GM19240 (cell line): ENCODE results near the gene AHRR.
"Not testable (repeated sequence)": the region's sequence is repeated elsewhere in the genome, so short reads cannot be mapped to it uniquely, and the experiment has no call there.

ENCODE experiments used
- DNase-seq: peaks from one replicate; pipeline ENCODE4 v3.0.0; 2011; ENCODE audit warnings: low spot score; ENCODE audit not compliant: insufficient read length

Gene AHRR

GRCh38 chr5:376799-377325, 55.3 kb downstream of the AHRR start:
- no peak for DNase-seq

- no peak for DNase-seq
Measured at GRCh38 chr5:377326-377981, 55.9 kb downstream of the AHRR start.

- DNase-seq = no peak
Measured at GRCh38 chr5:378301-378891, 56.9 kb downstream of the AHRR start.

- no peak for DNase-seq
Measured at GRCh38 chr5:378976-379742, 57.6 kb downstream of the AHRR start.

- DNase-seq = no peak
Measured at GRCh38 chr5:380701-381309, 59.3 kb downstream of the AHRR start.

GRCh38 chr5:383066-383465, 61.6 kb downstream of the AHRR start:
- no peak for DNase-seq

- DNase-seq = no peak
Measured at GRCh38 chr5:383621-384020, 62.1 kb downstream of the AHRR start.

- not testable (repeated sequence) for DNase-seq
Measured at GRCh38 chr5:384576-384975, 63.1 kb downstream of the AHRR start.

- no peak for DNase-seq
Measured at GRCh38 chr5:385321-385720, 63.8 kb downstream of the AHRR start.

- no peak for DNase-seq
Measured at GRCh38 chr5:386432-387341, 65.2 kb downstream of the AHRR start.

- no peak for DNase-seq
Measured at GRCh38 chr5:387491-388265, 66.2 kb downstream of the AHRR start.

GRCh38 chr5:388266-389196, 67.0 kb downstream of the AHRR start:
- no peak for DNase-seq

- DNase-seq = no peak
Measured at GRCh38 chr5:389197-389821, 67.8 kb downstream of the AHRR start.

- DNase-seq = no peak
Measured at GRCh38 chr5:389891-390622, 68.5 kb downstream of the AHRR start.

- DNase-seq = no peak
Measured at GRCh38 chr5:390623-391491, 69.3 kb downstream of the AHRR start.

- DNase-seq = peak; percentile 48
Measured at GRCh38 chr5:392431-392988, 71.0 kb downstream of the AHRR start.

GRCh38 chr5:393846-394275, 72.3 kb downstream of the AHRR start:
- DNase-seq = no peak
